Measurements from ENCODE around the gene KCNG4. TPM values are rescaled to one million over a fixed set of nuclear protein-coding genes. Genes with fewer than 3 reads are reported as not detected.

KCNG4 gene
- total RNA-seq, 2 donors from 2014 or later = not detected

DNA sequence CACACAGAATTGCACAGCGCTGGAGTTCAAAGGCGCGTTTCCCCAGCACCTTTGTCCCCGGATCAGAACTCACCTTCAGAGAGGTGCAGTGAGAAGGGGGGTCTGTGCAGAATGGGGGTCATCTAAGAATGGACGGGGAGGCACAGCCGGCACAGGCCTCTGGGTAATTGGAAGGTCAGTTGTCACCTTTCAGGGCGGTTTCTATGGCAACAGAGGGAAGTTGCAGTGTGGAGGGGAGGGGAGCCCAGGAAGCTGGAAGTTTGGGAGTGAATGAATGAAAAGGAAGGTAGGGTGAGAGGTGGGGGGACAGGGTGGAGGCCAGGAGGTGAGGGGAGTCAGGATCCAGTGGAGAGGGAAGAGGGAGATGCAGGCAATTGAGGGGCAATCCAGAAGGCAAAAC, 12.4 kb upstream of the KCNG4 start:
- no peaks in the 10 kb centered on the region for H3K4me1 Mint-ChIP-seq
- no peaks in the 10 kb centered on the region for H3K9me3 Mint-ChIP-seq
- H3K27ac Mint-ChIP-seq = no peak overlapping the region
- no peak overlapping the region for H3K4me3 Mint-ChIP-seq
- peaks cover 28% of the 10 kb centered on the region for H3K27me3 Mint-ChIP-seq
- ATAC-seq (replicated peaks) = no peak
- no peaks in the 10 kb centered on the region for H3K36me3 Mint-ChIP-seq (ENCODE audit: low read depth)

GRCh38 chr16:84247844-84248243, 8.0 kb upstream of the KCNG4 start:
- ATAC-seq (replicated peaks) = no peak
- H3K4me3 Mint-ChIP-seq = no peak overlapping the region
- H3K4me1 Mint-ChIP-seq = no peaks in the 10 kb centered on the region
- H3K9me3 Mint-ChIP-seq = no peaks in the 10 kb centered on the region
- H3K27ac Mint-ChIP-seq = no peak overlapping the region
- peaks cover 27% of the 10 kb centered on the region for H3K27me3 Mint-ChIP-seq
- H3K36me3 Mint-ChIP-seq (ENCODE audit: low read depth) = no peaks in the 10 kb centered on the region

- Mint-ChIP-seq H3K9me3 (no peaks in the 10 kb centered on the region), H3K27ac (no peak overlapping the region), H3K36me3 (ENCODE audit: low read depth) (no peaks in the 10 kb centered on the region), H3K4me1 (no peaks in the 10 kb centered on the region), H3K27me3 (peaks cover 24% of the 10 kb centered on the region), H3K4me3 (no peak overlapping the region)
- no peak for ATAC-seq (replicated peaks)
Measured at GRCh38 chr16:84247331-84247730, 7.5 kb upstream of the KCNG4 start.

DNA sequence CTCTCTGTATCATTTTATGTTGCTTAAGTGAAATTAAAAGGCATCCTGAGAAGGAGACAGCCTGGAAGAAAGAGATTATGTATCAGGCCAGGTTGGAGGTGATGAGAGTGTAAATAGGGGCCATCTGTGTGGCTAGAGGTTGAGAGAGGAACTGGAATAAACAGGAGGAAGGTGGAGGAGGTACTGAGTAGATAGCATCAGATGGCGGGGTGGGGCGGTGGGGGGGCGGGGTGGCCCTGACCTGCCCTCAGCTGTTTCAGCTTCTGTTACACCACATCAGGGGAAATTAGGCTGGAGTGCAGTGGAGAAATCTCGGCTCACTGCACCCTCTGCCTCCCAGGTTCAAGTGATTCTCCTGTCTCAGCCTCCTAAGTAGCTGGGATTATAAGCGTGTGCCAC, 6.9 kb upstream of the KCNG4 start:
- Mint-ChIP-seq H3K27ac (no peak overlapping the region), H3K9me3 (no peaks in the 10 kb centered on the region), H3K4me1 (no peaks in the 10 kb centered on the region), H3K4me3 (no peak overlapping the region), H3K27me3 (peaks cover 18% of the 10 kb centered on the region), H3K36me3 (ENCODE audit: low read depth) (no peaks in the 10 kb centered on the region)
- ATAC-seq (replicated peaks) = no peak

DNA sequence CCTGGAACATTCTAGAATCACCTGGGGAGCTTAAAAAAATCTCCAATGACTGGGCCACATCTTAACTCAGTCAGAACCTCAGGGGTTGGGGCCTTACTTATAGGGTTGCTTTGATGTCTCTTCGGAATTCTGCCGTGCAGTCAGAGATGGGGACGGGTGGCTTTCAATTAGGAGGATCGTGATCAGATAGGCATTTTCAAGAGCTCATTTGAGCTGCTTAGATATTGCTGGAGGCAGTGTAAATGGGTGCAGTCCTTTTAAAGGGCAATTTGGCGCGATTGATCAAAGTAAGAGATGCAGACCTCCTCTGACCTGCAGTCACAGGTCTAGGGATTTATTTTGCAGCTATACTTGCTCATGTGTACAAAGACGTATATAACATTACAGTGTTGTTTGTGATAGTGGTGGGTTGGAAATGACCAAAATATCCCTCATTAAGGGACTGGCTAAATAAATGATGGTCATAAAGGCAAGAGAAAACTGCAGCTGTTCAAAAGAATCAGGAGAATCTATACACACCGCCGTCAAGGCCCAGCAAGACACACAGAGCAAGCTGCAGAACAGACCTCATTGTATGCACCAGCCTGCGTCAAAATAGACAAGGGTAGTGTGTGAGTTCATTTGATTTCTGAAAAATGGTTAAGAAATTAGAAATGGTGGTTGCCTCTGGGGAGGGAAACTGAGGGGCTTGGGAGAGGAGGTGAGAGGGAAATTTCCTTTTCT, 6.3 kb upstream of the KCNG4 start:
- Mint-ChIP-seq H3K27ac (no peak overlapping the region), H3K4me3 (no peak overlapping the region), H3K27me3 (peaks cover 12% of the 10 kb centered on the region), H3K4me1 (no peaks in the 10 kb centered on the region), H3K9me3 (no peaks in the 10 kb centered on the region), H3K36me3 (ENCODE audit: low read depth) (no peaks in the 10 kb centered on the region)
- no peak for ATAC-seq (replicated peaks)

DNA sequence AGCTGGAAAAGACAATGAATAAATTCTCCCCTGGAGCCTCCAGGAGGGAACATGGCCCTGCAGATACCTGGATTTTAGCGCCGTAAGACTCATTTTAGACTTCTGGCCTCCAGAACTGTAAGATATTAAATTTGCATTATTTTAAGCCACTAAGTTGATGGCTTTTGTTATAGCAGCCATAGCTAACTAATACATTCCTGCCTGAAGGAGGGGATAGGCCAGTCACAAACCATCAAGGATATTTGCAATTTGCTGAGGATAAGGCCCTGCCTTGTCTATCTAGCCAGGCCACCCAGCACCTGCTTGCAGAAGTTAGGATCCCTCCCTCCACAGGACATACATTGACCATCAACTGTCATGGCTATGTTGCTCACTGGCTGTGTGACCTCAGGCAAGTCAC, 4.9 kb upstream of the KCNG4 start:
- no peaks in the 10 kb centered on the region for H3K9me3 Mint-ChIP-seq
- H3K36me3 Mint-ChIP-seq (ENCODE audit: low read depth) = no peaks in the 10 kb centered on the region
- H3K27me3 Mint-ChIP-seq = peaks cover 19% of the 10 kb centered on the region
- H3K4me1 Mint-ChIP-seq = no peaks in the 10 kb centered on the region
- no peak overlapping the region for H3K27ac Mint-ChIP-seq
- no peak overlapping the region for H3K4me3 Mint-ChIP-seq
- ATAC-seq (replicated peaks) = no peak

GRCh38 chr16:84243732-84244131, 3.9 kb upstream of the KCNG4 start:
- Mint-ChIP-seq H3K4me1 (no peaks in the 10 kb centered on the region), H3K36me3 (ENCODE audit: low read depth) (no peaks in the 10 kb centered on the region), H3K9me3 (no peaks in the 10 kb centered on the region), H3K27me3 (peaks cover 20% of the 10 kb centered on the region), H3K4me3 (no peak overlapping the region), H3K27ac (no peak overlapping the region)
- ATAC-seq (replicated peaks) = no peak

DNA sequence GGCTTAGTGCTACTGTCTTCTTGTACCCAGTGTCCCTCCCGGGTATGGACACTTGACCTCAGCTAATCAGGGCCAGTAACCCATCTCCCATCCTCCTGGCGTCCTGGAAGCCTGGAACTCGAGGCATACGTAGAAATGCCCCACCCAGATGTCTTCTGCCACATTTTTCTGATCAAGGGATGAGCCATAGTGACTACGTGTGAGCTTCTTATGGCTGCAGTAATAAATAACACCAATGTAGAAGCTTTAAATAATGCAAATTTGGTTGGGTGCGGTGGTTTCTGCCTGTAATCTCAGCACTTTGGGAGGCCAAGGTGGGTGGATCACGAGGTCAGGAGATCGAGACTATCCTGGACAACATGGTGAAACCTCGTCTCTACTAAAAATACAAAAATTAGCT, 3.0 kb upstream of the KCNG4 start:
- Mint-ChIP-seq H3K36me3 (ENCODE audit: low read depth) (no peaks in the 10 kb centered on the region), H3K4me3 (no peak overlapping the region), H3K27ac (no peak overlapping the region), H3K27me3 (peaks cover 20% of the 10 kb centered on the region), H3K4me1 (no peaks in the 10 kb centered on the region), H3K9me3 (no peaks in the 10 kb centered on the region)
- no peak for ATAC-seq (replicated peaks)

- ATAC-seq (replicated peaks) = no peak
- H3K27me3 Mint-ChIP-seq = peaks cover 20% of the 10 kb centered on the region
- no peak overlapping the region for H3K27ac Mint-ChIP-seq
- no peaks in the 10 kb centered on the region for H3K36me3 Mint-ChIP-seq (ENCODE audit: low read depth)
- H3K4me3 Mint-ChIP-seq = no peak overlapping the region
- no peaks in the 10 kb centered on the region for H3K9me3 Mint-ChIP-seq
- no peaks in the 10 kb centered on the region for H3K4me1 Mint-ChIP-seq
Measured at GRCh38 chr16:84241778-84242177, 2.0 kb upstream of the KCNG4 start.

DNA sequence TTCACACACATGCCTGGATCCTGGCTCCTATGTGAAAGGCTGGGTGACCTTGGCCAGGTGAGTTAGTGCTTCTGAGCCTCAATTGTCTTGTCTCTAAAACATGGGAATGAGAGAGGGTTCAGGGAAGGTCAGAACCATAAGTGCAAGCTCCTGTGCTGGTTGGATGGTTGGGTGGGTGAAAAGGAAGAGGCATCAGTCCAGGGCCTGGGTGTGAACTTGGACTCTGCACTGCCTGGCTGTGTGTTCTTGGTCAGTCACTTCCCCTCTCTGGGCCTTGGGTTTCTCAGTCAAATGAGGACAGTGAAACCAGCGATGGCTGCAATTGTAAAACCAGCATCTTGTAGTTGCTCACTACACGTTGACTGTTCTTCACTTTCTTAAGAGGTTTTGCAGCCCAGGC, 643 bp upstream of the KCNG4 start:
- no peak overlapping the region for H3K27ac Mint-ChIP-seq
- H3K4me1 Mint-ChIP-seq = no peaks in the 10 kb centered on the region
- peaks cover 21% of the 10 kb centered on the region for H3K27me3 Mint-ChIP-seq
- H3K4me3 Mint-ChIP-seq = no peak overlapping the region
- ATAC-seq (replicated peaks) = no peak
- no peaks in the 10 kb centered on the region for H3K36me3 Mint-ChIP-seq (ENCODE audit: low read depth)
- H3K9me3 Mint-ChIP-seq = no peaks in the 10 kb centered on the region

GRCh38 chr16:84239141-84239769, 557 bp downstream of the KCNG4 start:
- H3K4me3 Mint-ChIP-seq = no peak overlapping the region
- H3K27me3 Mint-ChIP-seq = peaks cover 27% of the 10 kb centered on the region
- no peaks in the 10 kb centered on the region for H3K4me1 Mint-ChIP-seq
- H3K9me3 Mint-ChIP-seq = no peaks in the 10 kb centered on the region
- no peak overlapping the region for H3K27ac Mint-ChIP-seq
- ATAC-seq (replicated peaks) = no peak
- H3K36me3 Mint-ChIP-seq (ENCODE audit: low read depth) = no peaks in the 10 kb centered on the region

DNA sequence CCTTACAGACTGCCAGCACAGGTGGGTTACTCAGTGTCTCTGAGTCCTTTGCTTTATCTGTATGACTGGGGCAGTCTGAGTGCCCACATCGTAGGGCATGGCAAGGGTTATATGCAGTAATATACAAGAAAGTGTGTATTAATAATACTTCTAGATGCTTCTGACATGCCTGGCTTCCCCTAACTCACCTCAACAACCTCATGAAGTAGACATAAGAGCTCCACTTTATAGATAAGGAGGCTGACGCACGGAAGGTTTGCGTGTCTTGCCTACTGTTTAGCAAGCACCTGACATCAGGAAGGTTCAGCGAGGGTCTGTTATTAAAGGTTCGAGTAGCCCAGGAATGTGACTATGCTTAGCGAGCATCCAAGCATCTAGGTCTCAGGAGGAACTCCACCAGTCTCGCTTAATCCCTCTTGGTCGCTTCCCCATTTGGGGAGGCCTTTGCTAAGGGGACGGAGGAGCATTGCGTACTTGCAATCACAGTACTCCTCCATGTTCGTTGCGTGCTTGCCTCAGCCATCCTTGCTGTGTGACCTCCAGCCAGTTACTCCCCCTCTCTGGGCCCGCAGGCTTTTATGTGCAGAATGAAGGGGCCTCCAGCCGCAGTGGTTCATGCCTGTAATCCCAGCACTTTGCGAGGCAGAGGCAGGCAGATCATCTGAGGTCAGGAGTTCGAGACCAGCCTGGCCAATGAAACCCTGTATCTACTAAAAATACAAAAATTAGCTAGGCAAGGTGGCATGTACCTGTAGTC, 1.6 kb downstream of the KCNG4 start:
- H3K9me3 Mint-ChIP-seq = no peaks in the 10 kb centered on the region
- peaks cover 27% of the 10 kb centered on the region for H3K27me3 Mint-ChIP-seq
- H3K4me3 Mint-ChIP-seq = no peak overlapping the region
- H3K36me3 Mint-ChIP-seq (ENCODE audit: low read depth) = no peaks in the 10 kb centered on the region
- no peak for ATAC-seq (replicated peaks)
- H3K4me1 Mint-ChIP-seq = no peaks in the 10 kb centered on the region
- no peak overlapping the region for H3K27ac Mint-ChIP-seq

DNA sequence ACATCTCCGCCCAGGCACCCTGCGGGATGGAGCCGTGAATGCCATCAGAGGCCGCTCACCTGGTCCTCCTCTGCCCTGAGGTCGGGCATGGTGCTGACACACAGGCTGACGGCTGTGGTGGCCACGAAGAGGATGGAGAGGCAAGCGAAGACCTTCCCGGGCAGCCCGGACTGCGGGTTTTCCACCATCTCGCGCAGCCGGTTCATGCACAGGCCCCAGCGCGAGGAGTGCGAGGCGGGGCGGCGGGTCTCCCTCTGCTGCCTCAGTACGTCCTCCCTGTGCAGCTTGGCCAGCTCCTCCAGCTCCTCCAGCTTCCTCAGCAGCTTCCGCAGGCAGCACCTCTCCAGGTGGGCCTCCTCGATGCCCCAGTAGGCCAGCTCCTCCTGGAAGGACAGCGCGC, 3.1 kb downstream of the KCNG4 start:
- Mint-ChIP-seq H3K9me3 (no peaks in the 10 kb centered on the region), H3K27me3 (peaks cover 27% of the 10 kb centered on the region), H3K4me1 (no peaks in the 10 kb centered on the region), H3K27ac (no peak overlapping the region), H3K4me3 (no peak overlapping the region), H3K36me3 (ENCODE audit: low read depth) (no peaks in the 10 kb centered on the region)
- ATAC-seq (replicated peaks) = no peak

DNA sequence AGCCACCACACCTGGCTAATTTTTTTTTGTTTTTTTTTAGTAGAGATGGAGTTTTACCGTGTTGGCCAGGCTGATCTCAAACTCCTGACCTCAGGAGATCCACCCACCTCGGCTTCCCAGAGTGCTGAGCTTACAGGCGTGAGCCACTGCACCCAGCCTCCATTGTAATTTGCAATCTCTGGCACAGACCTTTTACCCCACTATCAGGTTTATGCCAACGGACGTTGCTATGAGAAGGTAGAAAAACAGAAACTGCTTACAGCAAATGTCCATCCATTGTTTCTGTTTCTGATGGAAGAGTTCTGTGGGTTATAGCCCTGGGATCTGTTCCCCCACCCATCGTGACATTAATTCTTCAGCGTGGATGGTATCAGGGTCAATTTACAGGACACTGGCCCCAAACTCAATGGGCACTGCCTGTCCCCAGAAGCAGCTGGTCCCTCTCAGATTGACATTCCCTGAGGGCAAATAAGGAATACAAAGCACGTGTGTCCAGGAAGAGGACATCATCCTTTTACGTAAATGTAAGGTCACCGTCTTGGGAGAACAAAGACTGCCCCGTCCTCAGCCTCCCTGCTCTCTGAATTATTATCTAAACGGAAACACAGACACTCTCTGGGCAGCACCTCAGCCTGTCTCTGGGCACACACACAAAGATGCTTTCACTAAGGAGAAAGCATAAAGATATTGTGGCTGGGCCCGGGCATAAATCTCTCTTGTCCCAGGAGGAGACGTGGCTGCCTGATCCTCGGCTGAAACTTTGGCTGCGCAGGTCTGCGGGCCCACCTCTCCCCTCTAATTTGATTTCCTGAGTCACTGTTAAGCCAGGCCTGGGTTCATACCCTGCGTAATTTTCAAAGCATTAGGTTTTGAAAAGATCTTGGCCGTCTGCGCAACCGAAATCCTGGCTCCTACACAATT, 5.2 kb downstream of the KCNG4 start:
- H3K4me3 Mint-ChIP-seq = no peak overlapping the region
- H3K9me3 Mint-ChIP-seq = no peaks in the 10 kb centered on the region
- peaks cover 21% of the 10 kb centered on the region for H3K27me3 Mint-ChIP-seq
- ATAC-seq (replicated peaks) = no peak
- no peak overlapping the region for H3K27ac Mint-ChIP-seq
- no peaks in the 10 kb centered on the region for H3K36me3 Mint-ChIP-seq (ENCODE audit: low read depth)
- no peaks in the 10 kb centered on the region for H3K4me1 Mint-ChIP-seq
